Pancreas (tissue), 10 donors: ENCODE results near the gene BMP4. TPM values are rescaled to one million over a fixed set of nuclear protein-coding genes. Genes with fewer than 3 reads are reported as not detected.
A peak's percentile ranks its signal among the peaks of the same experiment; 100 is the strongest.

ENCODE experiments used
- ATAC-seq, 4 donors: fragments of 200-7000 bp; cut with Tn5 transposase; one replicate each; pipeline versions ENCODE4 v1.8.0 to v1.9.1; 2020; ENCODE audit warnings: mild to moderate bottlenecking in 4 of 4, moderate library complexity in 4 of 4
- DNase-seq, 6 donors: peaks; one replicate each; pipeline ENCODE4 v3.0.0-alpha.2; 2020
- FAIRE-seq: peaks from 2 replicates; lab custom pipeline; 2012; peaks lifted over from hg19 to GRCh38; lab: Jason Lieb, UNC
- H3K27ac ChIP-seq, 4 donors: fragments of 200-600 bp; sonication (generic); 1 replicate in 3 of 4; 2 replicates in 1 of 4; pipeline versions ENCODE4 v1.5.0 to v1.8.0; 2020
- H3K27me3 ChIP-seq, 4 donors: fragments of 200-600 bp; one replicate each; pipeline ENCODE4 v1.8.0; 2021
- H3K36me3 ChIP-seq, 3 donors: fragments of 200-600 bp; sonication (generic) in 1 of 3; one replicate each; pipeline versions ENCODE4 v1.5.0 to v1.8.0; 2020 to 2021
- H3K4me1 ChIP-seq, 3 donors: fragments of 200-600 bp; one replicate each; pipeline ENCODE4 v1.8.0; 2021
- H3K4me3 ChIP-seq, 4 donors: fragments of 200-600 bp; sonication (generic) in 2 of 4; one replicate each; pipeline versions ENCODE4 v1.5.0 to v1.8.0; 2020 to 2021
- H3K9me3 ChIP-seq, 4 donors: fragments of 200-600 bp; one replicate each; pipeline ENCODE4 v1.8.0; 2021
- WGBS, 2 donors: extraction: QIAGEN DNeasy Blood & Tissue Kit; methylation state at CpG; one replicate each; pipeline ENCODE4 v1.1.7; 2013; 5-methylcytosine and 5-hydroxymethylcytosine counted together
- intact Hi-C, 3 donors: fragments of 100-400 bp; cut with DNase I; formaldehyde crosslinking; loops; one replicate each; pipeline versions ENCODE4 v1.11.1 to v1.14.2; 2022
- polyA plus RNA-seq, 2 donors: library from polyadenylated mRNA; stranded (reverse); fragments of 200-250 nt; gene quantifications; one replicate each; pipeline ENCODE4 v1.2.3, GENCODE V29; 2013
- total RNA-seq, 6 donors: library from RNA; stranded (reverse); fragmentation: NEBNext Ultra II Directional in 4 of 6; extraction: Animal tissue kit (Norgen Biotek cat#: 25700) in 4 of 6; gene quantifications; one replicate each; pipeline versions ENCODE4 v1.2.1 to v1.2.4, GENCODE V29; 2021 to 2023
- TF ChIP-seq, protein P1 (sequence below), 4 donors: fragments of 200-600 bp; sonication (generic) in 3 of 4; IDR thresholded peaks; one replicate each; pipeline versions ENCODE4 v1.5.0 to v1.8.0; 2021; ENCODE audit warnings: antibody characterized with exemption in 4 of 4
- donor health status: healthy with polysubstance abuse.
- donor health status: DM: no; HTN: no; CAD: no; lungs with moderate emphysema.
- donor health status: DM: no; HTN: no; CAD: no.
- donor health status: control.
- donor health status: control.
- donor health status: Bipolar disorder and iron deficiency.
- donor health status: DM: yes; HTN: yes; CAD: no.
- donor health status: DM: no; HTN: no; CAD: no.
- donor health status: DM: no; HTN: no; CAD: no.
- donor health status: DM: yes; HTN: yes; CAD: no.

BMP4 gene
- total and polyA plus RNA-seq, 8 donors, result 0.59 to 4.6 (median 1.9) TPM

DNA sequence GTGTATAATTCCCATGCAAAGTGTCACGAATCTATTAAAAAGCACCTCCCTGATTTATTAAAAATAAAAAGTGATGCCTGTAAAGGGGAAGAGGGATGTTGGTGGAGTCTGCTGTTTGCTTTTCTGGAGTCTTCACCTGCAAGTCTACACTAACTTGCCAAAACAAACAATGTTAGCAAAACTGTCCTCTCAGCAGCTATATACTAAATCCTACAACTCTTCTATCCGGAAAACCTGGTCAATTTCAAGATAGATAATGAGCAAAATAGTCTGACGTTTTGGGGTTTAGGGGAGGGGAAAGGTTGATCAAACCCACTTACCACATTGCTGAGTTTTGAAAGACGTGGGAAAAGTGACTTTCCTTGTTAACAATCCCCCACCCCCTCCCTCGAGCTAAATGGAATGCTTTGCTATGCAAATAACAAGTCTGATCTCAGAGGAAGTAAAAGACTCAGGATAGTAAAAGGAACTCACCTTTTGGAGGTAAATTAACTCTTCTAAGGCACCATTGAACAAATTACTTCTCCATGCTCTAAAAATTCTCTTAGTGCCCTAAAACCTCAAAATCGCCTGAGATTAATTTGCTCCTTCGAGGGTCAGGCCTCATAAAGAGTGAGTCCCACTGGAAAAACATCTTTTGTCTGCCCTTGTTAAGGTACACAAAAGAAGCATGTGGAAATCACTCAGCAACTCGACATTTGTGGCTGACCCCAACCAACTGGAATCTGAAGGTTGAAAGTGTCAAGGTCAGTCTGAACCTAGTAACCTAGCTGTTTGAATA, 13.5 kb downstream of the BMP4 start:
- Histone ChIP-seq H3K27ac (peak overlapping the region in 2 of 4 donors; percentile 33 to 47), H3K36me3 (no peaks in the 10 kb centered on the region), H3K27me3 (peaks cover 0 to 3% (median 0%) of the 10 kb centered on the region in 4 donors), H3K9me3 (no peaks in the 10 kb centered on the region), H3K4me1 (peaks cover 0 to 3% (median 0%) of the 10 kb centered on the region in 3 donors), H3K4me3 (no peak overlapping the region)
- intact Hi-C loops, result no loop called here
- FAIRE-seq (no peak), DNase-seq (no peak), ATAC-seq (peak in 3 of 4 donors; percentile 40 to 60 (median 40))
- TF ChIP-seq, protein P1, sequence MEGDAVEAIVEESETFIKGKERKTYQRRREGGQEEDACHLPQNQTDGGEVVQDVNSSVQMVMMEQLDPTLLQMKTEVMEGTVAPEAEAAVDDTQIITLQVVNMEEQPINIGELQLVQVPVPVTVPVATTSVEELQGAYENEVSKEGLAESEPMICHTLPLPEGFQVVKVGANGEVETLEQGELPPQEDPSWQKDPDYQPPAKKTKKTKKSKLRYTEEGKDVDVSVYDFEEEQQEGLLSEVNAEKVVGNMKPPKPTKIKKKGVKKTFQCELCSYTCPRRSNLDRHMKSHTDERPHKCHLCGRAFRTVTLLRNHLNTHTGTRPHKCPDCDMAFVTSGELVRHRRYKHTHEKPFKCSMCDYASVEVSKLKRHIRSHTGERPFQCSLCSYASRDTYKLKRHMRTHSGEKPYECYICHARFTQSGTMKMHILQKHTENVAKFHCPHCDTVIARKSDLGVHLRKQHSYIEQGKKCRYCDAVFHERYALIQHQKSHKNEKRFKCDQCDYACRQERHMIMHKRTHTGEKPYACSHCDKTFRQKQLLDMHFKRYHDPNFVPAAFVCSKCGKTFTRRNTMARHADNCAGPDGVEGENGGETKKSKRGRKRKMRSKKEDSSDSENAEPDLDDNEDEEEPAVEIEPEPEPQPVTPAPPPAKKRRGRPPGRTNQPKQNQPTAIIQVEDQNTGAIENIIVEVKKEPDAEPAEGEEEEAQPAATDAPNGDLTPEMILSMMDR (IDR thresholded peaks at IDR 0.05), result no peak
- WGBS, 2 donors, result 19 to 25% methylated on average over 8 of the region's 8 CpGs

DNA sequence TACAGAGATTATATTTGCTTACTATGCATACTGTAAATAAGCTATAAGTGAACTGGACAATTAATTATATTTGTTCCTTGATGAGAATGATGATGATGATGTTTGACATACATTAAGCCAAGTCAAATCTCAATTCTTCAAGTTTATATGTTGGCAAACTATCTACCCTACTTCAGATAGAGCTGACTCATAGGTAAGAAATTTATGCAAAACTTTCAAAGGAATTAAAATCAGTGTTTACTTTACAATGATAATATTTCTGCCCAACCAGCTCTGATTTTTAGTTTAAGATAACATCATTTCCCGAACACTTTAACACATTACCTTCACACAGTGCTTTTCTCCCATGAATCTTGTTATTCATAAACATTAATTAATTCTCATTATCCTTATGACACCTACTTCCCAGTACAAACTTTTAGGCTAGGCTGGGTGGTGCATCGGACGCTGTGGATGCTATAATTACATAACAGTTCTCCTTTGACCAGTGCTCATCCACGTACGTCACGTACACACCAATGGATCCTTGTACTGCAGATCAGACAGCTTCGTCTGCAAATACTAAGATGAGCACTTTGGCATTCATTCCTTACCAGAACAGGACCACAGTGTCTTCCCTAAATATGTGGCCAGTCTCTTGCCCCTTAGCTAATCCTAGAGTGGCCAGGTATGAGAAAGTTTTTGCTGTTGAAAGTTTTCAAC, 18.3 kb downstream of the BMP4 start:
- H3K36me3 ChIP-seq, result no peaks in the 10 kb centered on the region
- peaks cover 0 to 3% (median 0%) of the 10 kb centered on the region in 4 donors for H3K27me3 ChIP-seq
- FAIRE-seq (no peak), DNase-seq (no peak), ATAC-seq (peak in 1 of 4 donors; percentile 18)
- H3K4me3 ChIP-seq, result no peak overlapping the region
- TF ChIP-seq, protein P1 (IDR thresholded peaks at IDR 0.05), result no peak
- no peak overlapping the region for H3K27ac ChIP-seq
- 38 to 50% methylated on average over 7 of the region's 7 CpGs for WGBS, 2 donors
- peaks cover 0 to 4% (median 0%) of the 10 kb centered on the region in 3 donors for H3K4me1 ChIP-seq
- intact Hi-C loops, result no loop called here
- H3K9me3 ChIP-seq, result no peaks in the 10 kb centered on the region

- Histone ChIP-seq H3K4me1 (peaks cover 0 to 4% (median 0%) of the 10 kb centered on the region in 3 donors), H3K27ac (no peak overlapping the region), H3K4me3 (no peak overlapping the region), H3K36me3 (no peaks in the 10 kb centered on the region), H3K27me3 (no peaks in the 10 kb centered on the region), H3K9me3 (no peaks in the 10 kb centered on the region)
- ATAC-seq (no peak), DNase-seq (no peak), FAIRE-seq (no peak)
- 76 to 83% methylated on average over 7 of the region's 7 CpGs for WGBS, 2 donors
- intact Hi-C loops, result no loop called here
- TF ChIP-seq, protein P1 (IDR thresholded peaks at IDR 0.05), result no peak
These were observed 21.7 kb downstream of the BMP4 start for GRCh38 chr14:53934778-53935414.

DNA sequence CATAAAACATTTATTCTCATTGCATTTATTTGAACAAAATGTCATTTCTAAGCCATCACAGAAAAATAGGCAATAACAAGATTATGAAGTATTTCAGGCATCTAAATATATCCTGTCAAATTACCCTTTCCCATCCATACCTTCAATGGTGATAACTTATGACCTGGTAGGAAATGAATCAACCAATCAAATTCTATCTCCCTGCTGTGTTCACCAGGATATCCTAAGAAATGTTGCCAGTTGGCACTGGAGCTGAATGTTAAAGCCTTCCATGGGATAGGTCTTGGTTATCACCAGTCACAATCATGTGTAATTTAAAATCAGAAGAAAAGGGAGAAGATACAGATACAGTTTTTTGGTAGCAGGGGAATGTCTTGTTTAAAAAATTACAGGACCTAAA, 23.7 kb downstream of the BMP4 start:
- TF ChIP-seq, protein P1 (IDR thresholded peaks at IDR 0.05), result no peak
- FAIRE-seq, result no peak

More for the DNA sequence above, 23.7 kb downstream of the BMP4 start:
- no peaks in the 10 kb centered on the region for H3K4me1 ChIP-seq
- intact Hi-C loops, result no loop called here
- no peak overlapping the region for H3K27ac ChIP-seq
- H3K36me3 ChIP-seq, result no peaks in the 10 kb centered on the region
- DNase-seq (no peak), ATAC-seq (no peak)
- no peaks in the 10 kb centered on the region for H3K9me3 ChIP-seq
- H3K4me3 ChIP-seq, result no peak overlapping the region
- H3K27me3 ChIP-seq, result no peaks in the 10 kb centered on the region
